Neural cell (in vitro differentiated cells): Measurements from ENCODE around the gene MAML2. TPM values are rescaled to one million over a fixed set of nuclear protein-coding genes. Genes with fewer than 3 reads are reported as not detected.

Experiments used
- H2AFZ ChIP-seq: fragments of 200-600, 300-800 bp; sonication (generic), shearing (Covaris generic); 2 replicates; pipeline ENCODE4 v1.6.0; 2014; ENCODE audit warnings: low read depth, mild to moderate bottlenecking, antibody characterized with exemption, low read length, moderate library complexity
- H3F3A ChIP-seq: fragments of 200-600 bp; shearing (Covaris generic); 2 replicates; pipeline ENCODE4 v1.6.1; 2016; ENCODE audit warnings: mild to moderate bottlenecking, moderate library complexity, mixed read lengths, antibody characterized with exemption, low read length; ENCODE audit not compliant: insufficient read depth, poor library complexity, severe bottlenecking
- H3K27ac ChIP-seq: fragments of 200-600, 300-800 bp; sonication (generic), shearing (Covaris generic); 2 replicates; pipeline ENCODE4 v1.5.1; 2014; ENCODE audit warnings: mild to moderate bottlenecking, low read length, moderate library complexity
- H3K27me3 ChIP-seq: fragments of 300-800, 200-600 bp; sonication (generic), shearing (Covaris generic); 2 replicates; pipeline ENCODE4 v1.6.0; 2014; ENCODE audit warnings: mild to moderate bottlenecking, low read depth, low read length, moderate library complexity; ENCODE audit not compliant: insufficient read depth
- H3K36me3 ChIP-seq: fragments of 300-800, 200-600 bp; sonication (generic), shearing (Covaris generic); 2 replicates; pipeline ENCODE4 v1.5.1; 2014; ENCODE audit warnings: mild to moderate bottlenecking, antibody characterized with exemption, low read length, moderate library complexity; ENCODE audit not compliant: insufficient read depth
- H3K4me2 ChIP-seq: fragments of 300-800, 200-600 bp; sonication (generic), shearing (Covaris generic); 2 replicates; pipeline ENCODE4 v1.6.0; 2014; ENCODE audit warnings: mild to moderate bottlenecking, low read length
- H3K4me3 ChIP-seq: fragments of 300-800, 200-600 bp; sonication (generic), shearing (Covaris generic); 2 replicates; pipeline ENCODE4 v1.5.1; 2014; ENCODE audit warnings: mild to moderate bottlenecking, low read length, moderate library complexity
- H3K79me2 ChIP-seq: fragments of 200-600 bp; shearing (Covaris generic); replicated peaks from 2 replicates; pipeline ENCODE4 v1.6.0; 2014; ENCODE audit warnings: mild to moderate bottlenecking, low read length, moderate library complexity; ENCODE audit not compliant: insufficient read depth
- H3K9ac ChIP-seq: fragments of 300-800, 200-600 bp; sonication (generic), shearing (Covaris generic); 2 replicates; pipeline ENCODE4 v1.6.1; 2016; ENCODE audit warnings: mild to moderate bottlenecking, low read length, mixed read lengths
- H3K9me2 ChIP-seq: fragments of 200-600 bp; shearing (Covaris generic); 2 replicates; pipeline ENCODE4 v1.6.1; 2016; ENCODE audit warnings: mild to moderate bottlenecking, low read length, mixed read lengths; ENCODE audit not compliant: insufficient read depth
- H3K9me3 ChIP-seq: fragments of 200-600, 300-800 bp; sonication (generic), shearing (Covaris generic); 2 replicates; pipeline ENCODE4 v1.6.1; 2016; ENCODE audit warnings: mild to moderate bottlenecking, mixed run types, low read length, moderate library complexity, mixed read lengths
- H4K20me1 ChIP-seq: fragments of 200-600 bp; shearing (Covaris generic); 2 replicates; pipeline ENCODE4 v1.6.1; 2016; ENCODE audit warnings: mild to moderate bottlenecking, mixed run types; ENCODE audit not compliant: insufficient read depth
- EP300 ChIP-seq: fragments of 450-650 bp; conservative IDR thresholded peaks from 2 replicates; pipeline ENCODE4 v1.6.1; 2014; ENCODE audit warnings: antibody characterized with exemption, mild to moderate bottlenecking, moderate library complexity; ENCODE audit not compliant: poor library complexity, severe bottlenecking
- EZH2 ChIP-seq: fragments of 200-600, 300-800 bp; shearing (Covaris generic), sonication (generic); IDR thresholded peaks from 2 replicates; pipeline ENCODE4 v1.6.1; 2014; ENCODE audit warnings: antibody characterized with exemption, low read length, borderline replicate concordance, mild to moderate bottlenecking; ENCODE audit not compliant: insufficient read depth, poor library complexity, severe bottlenecking
- MXI1 ChIP-seq: fragments of 450-650 bp; conservative IDR thresholded peaks from 2 replicates; pipeline ENCODE4 v1.6.1; 2014; ENCODE audit warnings: antibody characterized with exemption, mild to moderate bottlenecking; ENCODE audit not compliant: poor library complexity, severe bottlenecking
- POLR2AphosphoS5 ChIP-seq: IDR thresholded peaks from 2 replicates; pipeline ENCODE4 v1.6.1; 2012
- RAD21 ChIP-seq: fragments of 450-650 bp; conservative IDR thresholded peaks from 2 replicates; pipeline ENCODE4 v1.6.1; 2014; ENCODE audit warnings: antibody characterized with exemption, mild to moderate bottlenecking, moderate library complexity
- SMC3 ChIP-seq: fragments of 450-650 bp; conservative IDR thresholded peaks from 2 replicates; pipeline ENCODE4 v1.6.1; 2014; ENCODE audit warnings: antibody characterized with exemption, mild to moderate bottlenecking, moderate library complexity; ENCODE audit not compliant: poor library complexity
- TAF1 ChIP-seq: IDR thresholded peaks from 2 replicates; pipeline ENCODE4 v1.6.1; 2012; ENCODE audit warnings: low read depth
- polyA plus RNA-seq: library from polyadenylated mRNA; depleted of rRNA; stranded (reverse); fragments of >200 nt; gene quantifications from 2 replicates; pipeline ENCODE4 v1.2.3, GENCODE V29; 2014
- TF ChIP-seq, protein P1 (sequence below): fragments of 450-650 bp; IDR thresholded peaks from 2 replicates; pipeline ENCODE4 v1.5.1; 2014; ENCODE audit warnings: antibody characterized with exemption, mild to moderate bottlenecking, moderate library complexity; ENCODE audit not compliant: poor library complexity, severe bottlenecking
- TF ChIP-seq, protein P2 (sequence below): IDR thresholded peaks from 2 replicates; pipeline ENCODE4 v1.6.1; 2012; ENCODE audit warnings: borderline replicate concordance

The MAML2 gene
- polyA plus RNA-seq, 1 donor from 2014 or later = 3.6 TPM

DNA sequence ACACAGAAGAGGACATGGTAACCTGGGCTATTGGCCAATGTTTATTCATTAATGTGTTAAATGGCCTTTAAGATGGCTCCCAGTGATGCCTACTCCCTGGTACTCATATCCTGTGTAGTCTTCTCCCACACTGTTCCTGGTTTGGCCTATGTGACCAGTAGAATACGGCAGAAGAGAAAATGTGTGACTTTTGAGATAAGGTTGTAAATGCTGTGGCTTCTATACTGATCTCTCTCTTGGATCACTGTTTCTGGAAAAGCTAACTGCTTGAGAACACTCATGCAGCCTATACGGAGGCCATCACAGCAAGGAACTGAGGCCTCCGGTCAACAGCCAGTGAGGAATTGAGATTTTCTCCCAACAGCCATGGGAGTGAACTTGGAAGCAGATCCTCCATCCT is 24.1 kb downstream of the MAML2 start:
- TF ChIP-seq EP300 (no peak), TAF1 (no peak), EZH2 (no peak), MXI1 (no peak), RAD21 (no peak), SMC3 (no peak), POLR2AphosphoS5 (no peak)
- TF ChIP-seq, protein P1, sequence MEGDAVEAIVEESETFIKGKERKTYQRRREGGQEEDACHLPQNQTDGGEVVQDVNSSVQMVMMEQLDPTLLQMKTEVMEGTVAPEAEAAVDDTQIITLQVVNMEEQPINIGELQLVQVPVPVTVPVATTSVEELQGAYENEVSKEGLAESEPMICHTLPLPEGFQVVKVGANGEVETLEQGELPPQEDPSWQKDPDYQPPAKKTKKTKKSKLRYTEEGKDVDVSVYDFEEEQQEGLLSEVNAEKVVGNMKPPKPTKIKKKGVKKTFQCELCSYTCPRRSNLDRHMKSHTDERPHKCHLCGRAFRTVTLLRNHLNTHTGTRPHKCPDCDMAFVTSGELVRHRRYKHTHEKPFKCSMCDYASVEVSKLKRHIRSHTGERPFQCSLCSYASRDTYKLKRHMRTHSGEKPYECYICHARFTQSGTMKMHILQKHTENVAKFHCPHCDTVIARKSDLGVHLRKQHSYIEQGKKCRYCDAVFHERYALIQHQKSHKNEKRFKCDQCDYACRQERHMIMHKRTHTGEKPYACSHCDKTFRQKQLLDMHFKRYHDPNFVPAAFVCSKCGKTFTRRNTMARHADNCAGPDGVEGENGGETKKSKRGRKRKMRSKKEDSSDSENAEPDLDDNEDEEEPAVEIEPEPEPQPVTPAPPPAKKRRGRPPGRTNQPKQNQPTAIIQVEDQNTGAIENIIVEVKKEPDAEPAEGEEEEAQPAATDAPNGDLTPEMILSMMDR = no peak
- TF ChIP-seq, protein P2, sequence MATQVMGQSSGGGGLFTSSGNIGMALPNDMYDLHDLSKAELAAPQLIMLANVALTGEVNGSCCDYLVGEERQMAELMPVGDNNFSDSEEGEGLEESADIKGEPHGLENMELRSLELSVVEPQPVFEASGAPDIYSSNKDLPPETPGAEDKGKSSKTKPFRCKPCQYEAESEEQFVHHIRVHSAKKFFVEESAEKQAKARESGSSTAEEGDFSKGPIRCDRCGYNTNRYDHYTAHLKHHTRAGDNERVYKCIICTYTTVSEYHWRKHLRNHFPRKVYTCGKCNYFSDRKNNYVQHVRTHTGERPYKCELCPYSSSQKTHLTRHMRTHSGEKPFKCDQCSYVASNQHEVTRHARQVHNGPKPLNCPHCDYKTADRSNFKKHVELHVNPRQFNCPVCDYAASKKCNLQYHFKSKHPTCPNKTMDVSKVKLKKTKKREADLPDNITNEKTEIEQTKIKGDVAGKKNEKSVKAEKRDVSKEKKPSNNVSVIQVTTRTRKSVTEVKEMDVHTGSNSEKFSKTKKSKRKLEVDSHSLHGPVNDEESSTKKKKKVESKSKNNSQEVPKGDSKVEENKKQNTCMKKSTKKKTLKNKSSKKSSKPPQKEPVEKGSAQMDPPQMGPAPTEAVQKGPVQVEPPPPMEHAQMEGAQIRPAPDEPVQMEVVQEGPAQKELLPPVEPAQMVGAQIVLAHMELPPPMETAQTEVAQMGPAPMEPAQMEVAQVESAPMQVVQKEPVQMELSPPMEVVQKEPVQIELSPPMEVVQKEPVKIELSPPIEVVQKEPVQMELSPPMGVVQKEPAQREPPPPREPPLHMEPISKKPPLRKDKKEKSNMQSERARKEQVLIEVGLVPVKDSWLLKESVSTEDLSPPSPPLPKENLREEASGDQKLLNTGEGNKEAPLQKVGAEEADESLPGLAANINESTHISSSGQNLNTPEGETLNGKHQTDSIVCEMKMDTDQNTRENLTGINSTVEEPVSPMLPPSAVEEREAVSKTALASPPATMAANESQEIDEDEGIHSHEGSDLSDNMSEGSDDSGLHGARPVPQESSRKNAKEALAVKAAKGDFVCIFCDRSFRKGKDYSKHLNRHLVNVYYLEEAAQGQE = no peak
- no peak overlapping the region for H3K27ac ChIP-seq
- H3K79me2 ChIP-seq = no peaks in the 10 kb centered on the region
- no peak overlapping the region for H3K4me2 ChIP-seq
- H3K9me3 ChIP-seq = no peaks in the 10 kb centered on the region
- no peak overlapping the region for H3K4me3 ChIP-seq
- H3K27me3 ChIP-seq = no peaks in the 10 kb centered on the region
- no peaks in the 10 kb centered on the region for H3F3A ChIP-seq
- H3K36me3 ChIP-seq = no peaks in the 10 kb centered on the region
- no peak overlapping the region for H3K9ac ChIP-seq
- H4K20me1 ChIP-seq = no peaks in the 10 kb centered on the region
- H3K9me2 ChIP-seq = no peaks in the 10 kb centered on the region
- no peak overlapping the region for H2AFZ ChIP-seq

DNA sequence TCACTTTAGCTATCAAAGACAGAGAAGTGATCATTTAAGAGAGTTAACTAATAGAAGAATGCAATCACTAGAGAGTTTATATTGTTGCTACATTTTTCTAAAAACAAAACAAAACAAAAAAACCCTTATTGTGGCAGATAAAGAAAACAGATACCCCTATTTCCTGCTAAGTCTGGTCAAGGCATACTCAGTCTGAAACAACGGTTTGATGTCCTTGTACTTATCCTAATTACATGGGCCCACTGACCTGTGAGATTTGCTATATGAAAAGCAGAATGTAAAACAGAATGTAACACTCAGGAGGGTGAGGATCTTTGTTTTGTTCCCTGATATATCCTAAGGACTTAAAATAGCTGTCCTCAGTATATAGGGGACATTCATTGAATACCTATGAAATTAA is 24.6 kb downstream of the MAML2 start:
- H3K27ac ChIP-seq = no peak overlapping the region
- H3K36me3 ChIP-seq = no peaks in the 10 kb centered on the region
- H3K9me3 ChIP-seq = no peaks in the 10 kb centered on the region
- H3K4me2 ChIP-seq = no peak overlapping the region
- no peaks in the 10 kb centered on the region for H3K79me2 ChIP-seq
- H3K9me2 ChIP-seq = no peaks in the 10 kb centered on the region
- TF ChIP-seq, protein P2 = no peak
- TF ChIP-seq RAD21 (no peak), EZH2 (no peak), EP300 (no peak), TAF1 (no peak), SMC3 (no peak), MXI1 (no peak), POLR2AphosphoS5 (no peak)
- TF ChIP-seq, protein P1 = no peak
- H4K20me1 ChIP-seq = no peaks in the 10 kb centered on the region
- no peaks in the 10 kb centered on the region for H3K27me3 ChIP-seq
- H3F3A ChIP-seq = no peaks in the 10 kb centered on the region
- H2AFZ ChIP-seq = no peak overlapping the region
- no peak overlapping the region for H3K4me3 ChIP-seq
- no peak overlapping the region for H3K9ac ChIP-seq
